LNCAP (cell line): Measurements from ENCODE around the gene IFITM2.

Experiments used
- TF ChIP-seq, protein P1 (sequence below): fragments of 450-650 bp; IDR thresholded peaks from 2 replicates; pipeline ENCODE4 v1.5.1; 2017; ENCODE audit warnings: mild to moderate bottlenecking

Gene IFITM2

DNA sequence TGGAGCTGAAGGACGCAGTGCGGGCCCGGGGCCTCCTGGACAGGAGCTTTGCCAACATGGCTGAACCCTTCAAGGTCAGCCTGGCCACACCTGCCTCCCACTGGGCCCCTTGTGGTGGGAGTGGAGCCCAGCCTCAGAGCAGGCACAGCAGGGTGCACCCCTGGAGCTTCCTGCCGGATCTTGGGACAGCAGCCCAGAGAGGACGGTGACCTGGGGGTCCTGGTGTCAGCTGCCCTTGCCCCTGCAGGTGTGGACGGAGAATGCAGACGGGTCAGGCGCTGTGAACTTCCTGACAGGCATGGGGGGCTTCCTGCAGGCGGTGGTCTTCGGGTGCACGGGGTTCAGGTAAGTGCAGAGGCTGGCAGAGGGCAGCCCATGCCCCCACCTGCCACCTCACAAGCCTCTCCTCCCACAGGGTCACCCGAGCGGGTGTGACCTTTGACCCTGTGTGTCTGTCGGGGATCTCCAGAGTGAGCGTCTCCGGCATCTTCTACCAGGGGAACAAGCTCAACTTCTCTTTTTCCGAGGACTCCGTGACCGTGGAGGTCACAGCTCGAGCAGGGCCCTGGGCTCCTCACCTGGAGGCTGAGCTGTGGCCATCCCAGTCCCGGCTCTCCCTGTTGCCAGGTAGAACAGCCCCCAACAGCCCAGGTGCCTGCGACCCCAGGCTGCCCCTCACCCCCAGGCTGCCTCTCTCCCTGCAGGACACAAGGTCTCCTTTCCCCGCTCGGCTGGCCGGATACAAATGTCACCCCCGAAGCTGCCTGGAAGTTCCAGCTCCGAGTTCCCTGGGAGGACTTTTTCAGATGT, 13.6 kb upstream of the IFITM2 start:
- TF ChIP-seq, protein P1, sequence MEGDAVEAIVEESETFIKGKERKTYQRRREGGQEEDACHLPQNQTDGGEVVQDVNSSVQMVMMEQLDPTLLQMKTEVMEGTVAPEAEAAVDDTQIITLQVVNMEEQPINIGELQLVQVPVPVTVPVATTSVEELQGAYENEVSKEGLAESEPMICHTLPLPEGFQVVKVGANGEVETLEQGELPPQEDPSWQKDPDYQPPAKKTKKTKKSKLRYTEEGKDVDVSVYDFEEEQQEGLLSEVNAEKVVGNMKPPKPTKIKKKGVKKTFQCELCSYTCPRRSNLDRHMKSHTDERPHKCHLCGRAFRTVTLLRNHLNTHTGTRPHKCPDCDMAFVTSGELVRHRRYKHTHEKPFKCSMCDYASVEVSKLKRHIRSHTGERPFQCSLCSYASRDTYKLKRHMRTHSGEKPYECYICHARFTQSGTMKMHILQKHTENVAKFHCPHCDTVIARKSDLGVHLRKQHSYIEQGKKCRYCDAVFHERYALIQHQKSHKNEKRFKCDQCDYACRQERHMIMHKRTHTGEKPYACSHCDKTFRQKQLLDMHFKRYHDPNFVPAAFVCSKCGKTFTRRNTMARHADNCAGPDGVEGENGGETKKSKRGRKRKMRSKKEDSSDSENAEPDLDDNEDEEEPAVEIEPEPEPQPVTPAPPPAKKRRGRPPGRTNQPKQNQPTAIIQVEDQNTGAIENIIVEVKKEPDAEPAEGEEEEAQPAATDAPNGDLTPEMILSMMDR: no peak

DNA sequence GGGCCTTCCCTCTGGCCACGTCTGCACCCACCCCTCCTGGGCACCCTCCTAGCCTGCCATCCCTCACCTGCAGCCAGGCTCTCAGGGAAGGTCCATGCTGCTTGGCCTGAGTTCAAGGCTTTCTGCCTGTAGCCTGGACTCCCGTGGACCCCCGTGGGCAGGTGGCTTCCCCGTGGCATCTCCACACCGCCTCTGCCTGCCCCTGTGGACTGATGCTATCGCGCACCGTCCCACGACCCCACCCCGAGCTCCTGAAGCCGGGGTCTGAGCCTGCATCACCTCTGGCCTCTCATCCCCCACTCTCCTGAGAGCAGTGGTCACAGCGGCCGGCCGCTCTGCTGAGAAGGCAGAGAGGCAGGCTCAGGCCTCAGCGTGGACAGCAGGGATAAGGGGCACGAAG, 12.8 kb upstream of the IFITM2 start:
- TF ChIP-seq, protein P1: no peak

DNA sequence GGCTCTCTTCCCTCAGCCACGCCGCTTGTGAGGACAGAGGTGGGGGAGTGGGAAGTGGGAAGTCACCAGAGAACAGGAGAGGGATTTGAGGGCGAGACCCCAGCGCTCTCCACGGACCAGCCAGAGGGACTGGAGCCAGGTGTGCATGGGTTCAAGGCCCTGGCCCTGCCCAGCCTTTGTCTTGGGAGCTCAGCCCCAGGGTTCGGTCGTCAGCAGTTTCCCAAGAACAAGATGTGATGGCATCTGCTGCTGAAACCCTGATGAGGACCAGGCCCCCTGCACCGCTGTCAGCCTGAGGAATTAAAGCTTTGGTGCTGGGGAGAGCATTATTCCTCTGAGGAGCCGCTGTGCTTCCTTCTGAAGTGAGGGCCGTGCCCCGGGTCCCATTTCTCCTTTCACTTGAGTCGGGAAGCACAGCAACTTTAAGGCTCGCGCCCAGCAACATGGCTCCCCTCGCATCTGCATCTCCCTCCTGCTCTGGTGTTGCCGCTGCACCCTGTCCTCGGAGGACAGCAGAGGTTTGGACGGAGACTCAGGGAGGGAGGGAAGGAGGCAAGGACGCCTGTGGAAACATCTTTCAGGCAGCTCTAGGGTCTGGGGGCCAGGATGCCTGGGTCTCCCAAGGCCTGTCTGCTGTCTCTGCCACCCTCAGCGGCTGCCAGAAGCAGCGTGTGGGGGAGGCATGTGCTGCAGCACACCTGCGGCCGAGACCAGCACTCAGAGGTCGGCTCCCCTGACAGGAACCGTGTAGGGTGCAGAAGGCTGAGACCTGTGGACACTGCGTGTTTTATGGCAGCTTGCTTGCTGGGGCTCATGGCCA, 12.1 kb upstream of the IFITM2 start:
- TF ChIP-seq, protein P1: no peak

DNA sequence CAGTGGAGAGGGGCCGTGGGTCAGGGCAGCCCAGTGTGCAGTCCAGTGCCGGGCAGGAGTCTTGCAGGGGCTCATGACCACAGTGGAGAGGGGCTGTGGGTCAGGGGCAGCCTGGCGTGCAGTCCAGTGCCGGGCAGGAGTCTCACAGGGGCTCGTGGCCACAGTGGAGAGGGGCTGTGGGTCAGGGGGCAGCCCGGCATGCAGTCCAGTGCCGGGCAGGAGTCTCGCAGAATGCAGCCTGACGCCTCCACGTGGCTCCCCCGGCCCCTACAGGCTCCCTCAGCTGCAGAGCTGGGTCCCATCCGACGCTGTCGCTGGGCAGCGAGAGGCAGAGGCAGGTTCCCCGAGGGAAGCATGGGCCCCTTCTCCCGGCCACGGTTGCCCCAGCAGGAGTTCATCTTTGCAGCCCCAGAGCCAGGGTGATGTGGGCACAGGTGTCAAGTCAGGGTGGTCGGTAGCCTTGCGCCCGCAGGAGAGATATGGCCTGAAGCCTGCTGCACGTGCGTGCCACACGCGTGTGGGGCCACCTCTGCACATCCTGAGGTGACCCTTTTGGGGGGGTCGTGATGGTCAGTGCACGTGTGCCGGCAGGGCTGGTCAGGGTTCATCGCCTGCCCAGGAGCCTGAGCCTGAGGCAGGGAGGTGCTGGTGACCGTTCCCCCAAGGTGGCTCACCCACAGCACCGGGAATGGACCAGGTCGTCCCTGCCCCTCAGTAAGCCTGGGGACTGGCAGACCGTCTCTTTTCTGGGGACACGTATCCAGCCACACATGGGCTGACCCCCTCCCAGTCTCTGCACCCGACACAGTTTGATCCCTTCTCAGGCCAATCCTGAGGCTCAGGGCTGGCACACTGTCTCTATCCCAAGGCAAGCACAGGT, 11.2 kb upstream of the IFITM2 start:
- TF ChIP-seq, protein P1: no peak

GRCh38 chr11:297051-297585, 10.5 kb upstream of the IFITM2 start:
- TF ChIP-seq, protein P1: no peak

- TF ChIP-seq, protein P1: no peak
Observed at GRCh38 chr11:297586-298405, 9.8 kb upstream of the IFITM2 start.
